ENCODE measurements around the gene PLD1.

The PLD1 gene

GRCh38 chr3:171680726-171681411 lies 129.4 kb downstream of the PLD1 start:
- Histone ChIP-seq H3K9me2 (replicated peaks; ENCODE audit: low read depth, low read length) (no peaks in the 10 kb centered on the region), H3K4me1 (ENCODE audit: insufficient read depth, low read length, poor library complexity, severe bottlenecking) (no peaks in the 10 kb centered on the region), H3K9ac (ENCODE audit: low read depth, low read length, poor library complexity, severe bottlenecking) (no peak overlapping the region), H3K4me2 (ENCODE audit: low read depth, low read length, poor library complexity, severe bottlenecking) (no peak overlapping the region), H3K36me3 (ENCODE audit: insufficient read depth, low read length) (no peaks in the 10 kb centered on the region), H4K20me1 (ENCODE audit: insufficient read depth, low read length, poor library complexity, severe bottlenecking) (no peaks in the 10 kb centered on the region), H3K27me3 (ENCODE audit: insufficient read depth, low read length, poor library complexity, severe bottlenecking) (no peaks in the 10 kb centered on the region), H3K4me3 (ENCODE audit: low read length, poor library complexity, severe bottlenecking) (no peak overlapping the region), H2AFZ (ENCODE audit: low read length) (no peak overlapping the region), H3F3A (ENCODE audit: low read depth) (no peaks in the 10 kb centered on the region), H3K9me3 (ENCODE audit: insufficient read depth, low read depth, low read length) (no peaks in the 10 kb centered on the region), H3K79me2 (ENCODE audit: insufficient read depth, low read length) (no peaks in the 10 kb centered on the region)
- TF ChIP-seq CTCF (conservative IDR thresholded peaks at IDR 0.05; ENCODE audit: low read length) (no peak), EZH2phosphoT487 (IDR thresholded peaks at IDR 0.05; ENCODE audit: borderline replicate concordance) (no peak)

GRCh38 chr3:171678971-171679492 lies 131.3 kb downstream of the PLD1 start:
- H3K9ac ChIP-seq (ENCODE audit: low read depth, low read length, poor library complexity, severe bottlenecking) = no peak overlapping the region
- H3K27me3 ChIP-seq (ENCODE audit: insufficient read depth, low read length, poor library complexity, severe bottlenecking) = no peaks in the 10 kb centered on the region
- no peak overlapping the region for H3K4me2 ChIP-seq (ENCODE audit: low read depth, low read length, poor library complexity, severe bottlenecking)
- no peaks in the 10 kb centered on the region for H3K4me1 ChIP-seq (ENCODE audit: insufficient read depth, low read length, poor library complexity, severe bottlenecking)
- H3K36me3 ChIP-seq (ENCODE audit: insufficient read depth, low read length) = no peaks in the 10 kb centered on the region
- no peak overlapping the region for H2AFZ ChIP-seq (ENCODE audit: low read length)
- H3K4me3 ChIP-seq (ENCODE audit: low read length, poor library complexity, severe bottlenecking) = no peak overlapping the region
- no peaks in the 10 kb centered on the region for H4K20me1 ChIP-seq (ENCODE audit: insufficient read depth, low read length, poor library complexity, severe bottlenecking)
- TF ChIP-seq EZH2phosphoT487 (IDR thresholded peaks at IDR 0.05; ENCODE audit: borderline replicate concordance) (no peak), CTCF (conservative IDR thresholded peaks at IDR 0.05; ENCODE audit: low read length) (no peak)
- no peaks in the 10 kb centered on the region for H3F3A ChIP-seq (ENCODE audit: low read depth)
- no peaks in the 10 kb centered on the region for H3K79me2 ChIP-seq (ENCODE audit: insufficient read depth, low read length)
- H3K9me2 ChIP-seq (replicated peaks; ENCODE audit: low read depth, low read length) = no peaks in the 10 kb centered on the region
- no peaks in the 10 kb centered on the region for H3K9me3 ChIP-seq (ENCODE audit: insufficient read depth, low read depth, low read length)

DNA sequence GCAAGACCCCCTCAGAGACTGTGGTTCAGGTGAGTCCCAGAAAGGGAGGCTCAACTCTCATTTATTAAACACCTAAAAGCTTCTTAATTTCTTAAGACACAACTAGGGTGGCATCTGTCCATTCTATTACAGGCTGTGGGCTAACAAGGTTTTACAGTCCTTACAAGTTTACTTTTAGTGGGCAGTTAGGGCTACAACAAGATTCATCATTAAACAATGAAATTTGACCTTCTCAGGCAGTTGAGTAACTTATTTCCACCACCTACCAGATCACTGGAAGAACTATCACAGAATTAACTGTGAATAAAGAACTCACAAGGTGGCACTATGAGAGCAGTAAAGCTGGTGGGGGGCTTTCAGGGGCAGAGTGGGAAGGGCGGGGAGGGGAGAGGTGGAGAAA lies 132.6 kb downstream of the PLD1 start:
- H3K27me3 ChIP-seq (ENCODE audit: insufficient read depth, low read length, poor library complexity, severe bottlenecking) = no peaks in the 10 kb centered on the region
- no peak overlapping the region for H3K9ac ChIP-seq (ENCODE audit: low read depth, low read length, poor library complexity, severe bottlenecking)
- H3K4me2 ChIP-seq (ENCODE audit: low read depth, low read length, poor library complexity, severe bottlenecking) = no peak overlapping the region
- no peak for TF ChIP-seq CTCF (conservative IDR thresholded peaks at IDR 0.05; ENCODE audit: low read length)
- TF ChIP-seq EZH2phosphoT487 (IDR thresholded peaks at IDR 0.05; ENCODE audit: borderline replicate concordance) = no peak
- no peaks in the 10 kb centered on the region for H4K20me1 ChIP-seq (ENCODE audit: insufficient read depth, low read length, poor library complexity, severe bottlenecking)
- H3K4me1 ChIP-seq (ENCODE audit: insufficient read depth, low read length, poor library complexity, severe bottlenecking) = no peaks in the 10 kb centered on the region
- no peaks in the 10 kb centered on the region for H3F3A ChIP-seq (ENCODE audit: low read depth)
- H3K4me3 ChIP-seq (ENCODE audit: low read length, poor library complexity, severe bottlenecking) = no peak overlapping the region
- H2AFZ ChIP-seq (ENCODE audit: low read length) = no peak overlapping the region
- no peaks in the 10 kb centered on the region for H3K9me2 ChIP-seq (replicated peaks; ENCODE audit: low read depth, low read length)
- no peaks in the 10 kb centered on the region for H3K9me3 ChIP-seq (ENCODE audit: insufficient read depth, low read depth, low read length)
- no peaks in the 10 kb centered on the region for H3K36me3 ChIP-seq (ENCODE audit: insufficient read depth, low read length)
- no peaks in the 10 kb centered on the region for H3K79me2 ChIP-seq (ENCODE audit: insufficient read depth, low read length)
